ENCODE results near the gene CAPN2. TPM values are rescaled to one million over a fixed set of nuclear protein-coding genes. Genes with fewer than 3 reads are reported as not detected.
A peak's percentile ranks its signal among the peaks of the same experiment; 100 is the strongest.

The CAPN2 gene
- total RNA-seq, 1 donor from 2014 or later, result 391 TPM

- Mint-ChIP-seq H3K9me3 (ENCODE audit: unreplicated experiment) (peaks cover 3% of the 10 kb centered on the region), H3K4me1 (ENCODE audit: low read depth, unreplicated experiment) (peaks cover 55% of the 10 kb centered on the region), H3K4me3 (ENCODE audit: unreplicated experiment) (no peak overlapping the region), H3K27ac (ENCODE audit: unreplicated experiment) (peak overlapping the region; percentile 79), H3K27me3 (ENCODE audit: low read depth, unreplicated experiment) (no peaks in the 10 kb centered on the region), H3K36me3 (ENCODE audit: low read depth, unreplicated experiment) (peaks cover 27% of the 10 kb centered on the region)
- DNase-seq (ENCODE audit: low read depth), result peak; percentile 93
- Histone ChIP-seq H3K27ac (ENCODE audit: low read depth, low read length) (peak overlapping the region; percentile 95), H3K27me3 (ENCODE audit: insufficient read depth, low read length) (no peaks in the 10 kb centered on the region), H4K20me1 (ENCODE audit: insufficient read depth, low read length) (no peaks in the 10 kb centered on the region), H3K9ac (ENCODE audit: low read length) (peak overlapping the region; percentile 72), H3K36me3 (ENCODE audit: insufficient read depth, low read length) (peaks cover 55% of the 10 kb centered on the region), H3K9me3 (ENCODE audit: insufficient read depth, low read depth, low read length) (no peaks in the 10 kb centered on the region), H3K4me2 (ENCODE audit: low read length) (peak overlapping the region; percentile 71), H3K4me1 (ENCODE audit: insufficient read depth, low read length) (peaks cover 54% of the 10 kb centered on the region), H3K4me3 (ENCODE audit: insufficient read depth, low read depth, low read length) (peak overlapping the region; percentile 5), H3K79me2 (ENCODE audit: insufficient read depth, low read length) (peaks cover 3% of the 10 kb centered on the region), H2AFZ (ENCODE audit: low read depth, low read length) (no peak overlapping the region)
- no peak for TF ChIP-seq CTCF (IDR thresholded peaks at IDR 0.05; ENCODE audit: insufficient read depth, low read depth, low read length)
- TF ChIP-seq EZH2 (IDR thresholded peaks at IDR 0.05; ENCODE audit: insufficient read depth, low read length), result no peak
- FAIRE-seq, result peak; percentile 62
Measured at GRCh38 chr1:223771814-223772770, 59.8 kb downstream of the CAPN2 start.

- Mint-ChIP-seq H3K36me3 (ENCODE audit: low read depth, unreplicated experiment) (peaks cover 27% of the 10 kb centered on the region), H3K27me3 (ENCODE audit: low read depth, unreplicated experiment) (no peaks in the 10 kb centered on the region)
Measured at GRCh38 chr1:223772771-223773160, 60.4 kb downstream of the CAPN2 start.

More at GRCh38 chr1:223772771-223773160, 60.4 kb downstream of the CAPN2 start:
- no peak for FAIRE-seq
- Histone ChIP-seq H3K9me3 (ENCODE audit: insufficient read depth, low read depth, low read length) (no peaks in the 10 kb centered on the region), H3K79me2 (ENCODE audit: insufficient read depth, low read length) (peaks cover 3% of the 10 kb centered on the region), H3K36me3 (ENCODE audit: insufficient read depth, low read length) (peaks cover 60% of the 10 kb centered on the region), H2AFZ (ENCODE audit: low read depth, low read length) (no peak overlapping the region), H3K9ac (ENCODE audit: low read length) (peak overlapping the region; percentile 72), H4K20me1 (ENCODE audit: insufficient read depth, low read length) (no peaks in the 10 kb centered on the region), H3K4me3 (ENCODE audit: insufficient read depth, low read depth, low read length) (no peak overlapping the region), H3K27me3 (ENCODE audit: insufficient read depth, low read length) (no peaks in the 10 kb centered on the region), H3K4me1 (ENCODE audit: insufficient read depth, low read length) (peaks cover 54% of the 10 kb centered on the region), H3K4me2 (ENCODE audit: low read length) (peak overlapping the region; percentile 71), H3K27ac (ENCODE audit: low read depth, low read length) (peak overlapping the region; percentile 95)
- H3K9me3 Mint-ChIP-seq (ENCODE audit: unreplicated experiment), result peaks cover 3% of the 10 kb centered on the region
- no peak for DNase-seq (ENCODE audit: low read depth)
- peaks cover 59% of the 10 kb centered on the region for H3K4me1 Mint-ChIP-seq (ENCODE audit: low read depth, unreplicated experiment)
- TF ChIP-seq CTCF (IDR thresholded peaks at IDR 0.05; ENCODE audit: insufficient read depth, low read depth, low read length) (no peak), EZH2 (IDR thresholded peaks at IDR 0.05; ENCODE audit: insufficient read depth, low read length) (no peak)
- H3K4me3 Mint-ChIP-seq (ENCODE audit: unreplicated experiment), result no peak overlapping the region
- peak overlapping the region; percentile 79 for H3K27ac Mint-ChIP-seq (ENCODE audit: unreplicated experiment)

Data from astrocyte (in vitro differentiated cells and primary cell).